ENCODE results near the gene RFX2.
"Not testable (repeated sequence)": the region's sequence is repeated elsewhere in the genome, so short reads cannot be mapped to it uniquely, and the experiment has no call there.

The RFX2 gene

GRCh38 chr19:6010107-6010506 is 100.2 kb downstream of the RFX2 start:
- no peak for DNase-seq

- no peak for DNase-seq
These were observed 102.4 kb downstream of the RFX2 start for GRCh38 chr19:6007866-6008265.

GRCh38 chr19:6006896-6007295 is 103.4 kb downstream of the RFX2 start:
- no peak for DNase-seq

- DNase-seq = not testable (repeated sequence)
These were observed 104.2 kb downstream of the RFX2 start for GRCh38 chr19:6006070-6006446.

- no peak for DNase-seq
These were observed 104.8 kb downstream of the RFX2 start for GRCh38 chr19:6005321-6006069.

- DNase-seq = no peak
These were observed 106.3 kb downstream of the RFX2 start for GRCh38 chr19:6003976-6004375.

GRCh38 chr19:6002591-6002990 is 107.7 kb downstream of the RFX2 start:
- DNase-seq = no peak

- no peak for DNase-seq
These were observed 110.0 kb downstream of the RFX2 start for GRCh38 chr19:6000228-6000847.

GRCh38 chr19:5999693-6000092 is 110.6 kb downstream of the RFX2 start:
- no peak for DNase-seq

- no peak for DNase-seq
These were observed 112.9 kb downstream of the RFX2 start for GRCh38 chr19:5997371-5997770.

- DNase-seq = no peak
These were observed 113.5 kb downstream of the RFX2 start for GRCh38 chr19:5996623-5997320.

GRCh38 chr19:5996102-5996501 is 114.2 kb downstream of the RFX2 start:
- no peak for DNase-seq

GRCh38 chr19:5995606-5996005 is 114.7 kb downstream of the RFX2 start:
- no peak for DNase-seq

GRCh38 chr19:5994405-5995165 is 115.7 kb downstream of the RFX2 start:
- no peak for DNase-seq

GRCh38 chr19:5993648-5994358 is 116.5 kb downstream of the RFX2 start:
- no peak for DNase-seq

- DNase-seq = no peak
These were observed 117.1 kb downstream of the RFX2 start for GRCh38 chr19:5993201-5993600.

GRCh38 chr19:5992756-5993155 is 117.5 kb downstream of the RFX2 start:
- no peak for DNase-seq

GRCh38 chr19:5991244-5991838 is 119.0 kb downstream of the RFX2 start:
- no peak for DNase-seq

- DNase-seq = no peak
These were observed 120.0 kb downstream of the RFX2 start for GRCh38 chr19:5990289-5990797.

GRCh38 chr19:5989388-5990074 is 120.8 kb downstream of the RFX2 start:
- no peak for DNase-seq
